GM23338 (cell line): ENCODE measurements around the gene MPPE1. TPM values are rescaled to one million over a fixed set of nuclear protein-coding genes. Genes with fewer than 3 reads are reported as not detected.
A peak's percentile ranks its signal among the peaks of the same experiment; 100 is the strongest.

Experiments used
- ATAC-seq: fragments of 200-7000 bp; cut with Tn5 transposase; 3 replicates; pipeline ENCODE4 v1.9.1; 2020
- DNase-seq: peaks from one replicate; pipeline ENCODE4 v3.0.0-alpha.2; 2015; ENCODE audit warnings: low spot score
- H2AFZ ChIP-seq: fragments of 200-600 bp; sonication (generic); 2 replicates; pipeline ENCODE4 v1.8.0; 2016; ENCODE audit warnings: antibody characterized with exemption, mild to moderate bottlenecking, moderate library complexity
- H3F3A ChIP-seq: fragments of 200-600 bp; sonication (generic); replicated peaks from 2 replicates; pipeline ENCODE4 v1.8.0; 2017; ENCODE audit warnings: antibody characterized with exemption, mixed run types, low read depth
- H3K27ac ChIP-seq: fragments of 200-600 bp; sonication (generic); 2 replicates; pipeline ENCODE4 v1.6.1; 2016; ENCODE audit warnings: low read depth
- H3K27me3 ChIP-seq: fragments of 200-600 bp; sonication (generic); 2 replicates; pipeline ENCODE4 v1.8.0; 2016; ENCODE audit warnings: mild to moderate bottlenecking, mixed run types, moderate library complexity; ENCODE audit not compliant: insufficient read depth
- H3K36me3 ChIP-seq: fragments of 200-600 bp; sonication (generic); 2 replicates; pipeline ENCODE4 v1.8.0; 2016; ENCODE audit warnings: mild to moderate bottlenecking; ENCODE audit not compliant: insufficient read depth
- H3K4me1 ChIP-seq: fragments of 200-600 bp; sonication (generic); 2 replicates; pipeline ENCODE4 v1.8.0; 2016; ENCODE audit warnings: mild to moderate bottlenecking, moderate library complexity; ENCODE audit not compliant: insufficient read depth
- H3K4me2 ChIP-seq: fragments of 200-600 bp; sonication (generic); 2 replicates; pipeline ENCODE4 v1.7.1; 2017; ENCODE audit warnings: mixed run types
- H3K4me3 ChIP-seq: fragments of 200-600 bp; sonication (generic); 2 replicates; pipeline ENCODE4 v1.6.1; 2016; ENCODE audit warnings: mixed run types
- H3K79me2 ChIP-seq: fragments of 200-600 bp; sonication (generic); replicated peaks from 2 replicates; pipeline ENCODE4 v1.8.0; 2017; ENCODE audit warnings: mild to moderate bottlenecking; ENCODE audit not compliant: insufficient read depth
- H3K9me2 ChIP-seq: fragments of 200-600 bp; sonication (generic); 2 replicates; pipeline ENCODE4 v1.8.0; 2017; ENCODE audit not compliant: insufficient read depth
- H4K20me1 ChIP-seq: fragments of 200-600 bp; sonication (generic); replicated peaks from 2 replicates; pipeline ENCODE4 v1.8.0; 2017; ENCODE audit warnings: mild to moderate bottlenecking; ENCODE audit not compliant: insufficient read depth
- H3K27ac Mint-ChIP-seq: 2 replicates; pipeline ENCODE4 v1.8.0; 2020; ENCODE audit warnings: inconsistent platforms, mild to moderate bottlenecking, moderate library complexity, mixed read lengths
- H3K27me3 Mint-ChIP-seq: 3 replicates; pipeline ENCODE4 v1.8.0; 2022; ENCODE audit warnings: low read depth, mild to moderate bottlenecking, moderate library complexity, mixed read lengths, inconsistent platforms; ENCODE audit not compliant: insufficient read depth, poor library complexity
- H3K36me3 Mint-ChIP-seq: 3 replicates; pipeline ENCODE4 v1.8.0; 2021; ENCODE audit warnings: low read depth, mild to moderate bottlenecking, inconsistent platforms, moderate library complexity, mixed read lengths
- H3K4me1 Mint-ChIP-seq: 3 replicates; pipeline ENCODE4 v1.8.0; 2020; ENCODE audit warnings: mild to moderate bottlenecking, inconsistent platforms, mixed read lengths
- H3K4me3 Mint-ChIP-seq: 3 replicates; pipeline ENCODE4 v1.8.0; 2021; ENCODE audit warnings: moderate library complexity, mild to moderate bottlenecking, inconsistent platforms, mixed read lengths
- H3K9me3 Mint-ChIP-seq: 3 replicates; pipeline ENCODE4 v1.8.0; 2020; ENCODE audit warnings: moderate library complexity, mild to moderate bottlenecking, inconsistent platforms, mixed read lengths
- CREB1 ChIP-seq: fragments of 250-450 bp; sonication (Bioruptor Pico); IDR thresholded peaks from 2 replicates; pipeline ENCODE4 v1.5.0; 2020; ENCODE audit warnings: low read depth, mild to moderate bottlenecking, moderate library complexity
- CTCF ChIP-seq, 2 experiments: fragments of 200-600 bp in 1 of 2; sonication (generic) in 1 of 2; conservative IDR thresholded peaks; 2 replicates each; pipeline versions ENCODE4 v1.5.1 to v1.6.1; 2016 to 2017; ENCODE audit warnings: antibody characterized with exemption in 2 of 2, low read depth in 2 of 2, mild to moderate bottlenecking in 2 of 2, moderate library complexity in 1 of 2
- ETS1 ChIP-seq: IDR thresholded peaks from 2 replicates; pipeline ENCODE4 v1.6.1; 2016; ENCODE audit warnings: antibody characterized with exemption
- EZH2 ChIP-seq: fragments of 200-600 bp; sonication (generic); IDR thresholded peaks from one replicate; pipeline ENCODE4 v1.8.0; 2017; ENCODE audit warnings: antibody characterized with exemption, mild to moderate bottlenecking, low read depth; ENCODE audit not compliant: unreplicated experiment
- POLR2AphosphoS5 ChIP-seq: IDR thresholded peaks from 2 replicates; pipeline ENCODE4 v1.6.1; 2016; ENCODE audit warnings: antibody characterized with exemption, low read depth
- ZNF331 ChIP-seq: fragments of 250-450 bp; sonication (Bioruptor Pico); IDR thresholded peaks from 2 replicates; pipeline ENCODE4 v1.5.0; 2020; ENCODE audit warnings: low read depth, mild to moderate bottlenecking, moderate library complexity
- polyA plus RNA-seq: library from polyadenylated mRNA; unstranded; fragments of >200 nt; fragmentation: Nextera tagmentation; extraction: Ambion mirVana; gene quantifications from 2 replicates; pipeline ENCODE4 v1.2.1, GENCODE V29; 2016
- total RNA-seq: library from RNA; depleted of rRNA; stranded (reverse); fragments of >200 nt; shearing (Covaris generic); gene quantifications from 2 replicates; pipeline ENCODE4 v1.2.3, GENCODE V29; 2014

The MPPE1 gene
- total and polyA plus RNA-seq, 2 experiments from 2014 or later: 18.8 to 24.6 TPM

- DNase-seq (peak; percentile 99), ATAC-seq (peak; percentile 94)
- H3K9me3 Mint-ChIP-seq: no peaks in the 10 kb centered on the region; the same call in 2 of the 3 replicates
- Histone ChIP-seq H3K79me2 (peaks cover 31% of the 10 kb centered on the region), H3K27ac (peak within 1 kb of the TSS; percentile 98), H3K9me2 (no peaks in the 10 kb centered on the region), H3K27me3 (no peaks in the 10 kb centered on the region), H4K20me1 (no peaks in the 10 kb centered on the region), H3F3A (no peaks in the 10 kb centered on the region; the same call in 1 of the 2 replicates), H3K4me3 (peak within 1 kb of the TSS; percentile 100), H3K36me3 (no peaks in the 10 kb centered on the region), H2AFZ (peak within 1 kb of the TSS; percentile 29; the same call in 1 of the 2 replicates), H3K4me2 (peak within 1 kb of the TSS; percentile 88), H3K4me1 (no peaks in the 10 kb centered on the region; the same call in 1 of the 2 replicates)
- peak; percentile 99 for TF ChIP-seq CREB1 (CRISPR knock-in tag)
- peak; percentile 81 for TF ChIP-seq POLR2AphosphoS5
- TF ChIP-seq ETS1: peak; percentile 80
- TF ChIP-seq EZH2: no peak
- no peak for TF ChIP-seq ZNF331 (CRISPR knock-in tag)
- H3K36me3 Mint-ChIP-seq: no peaks in the 10 kb centered on the region
- peak within 1 kb of the TSS; percentile 100 for H3K4me3 Mint-ChIP-seq
- H3K27me3 Mint-ChIP-seq: peaks cover 10% of the 10 kb centered on the region
- peak within 1 kb of the TSS; percentile 99 for H3K27ac Mint-ChIP-seq
- peaks cover 13% of the 10 kb centered on the region; the same call in 2 of the 3 replicates for H3K4me1 Mint-ChIP-seq
Measured at GRCh38 chr18:11851146-11851805, 56.8 kb downstream of the MPPE1 start, which contains the start of gene CHMP1B. Gene CHMP1B, plus strand, starts transcription at chr18:11851413. Its CDS starts 99 bp downstream, at chr18:11851512.

GRCh38 chr18:11850821-11851145 lies 57.3 kb downstream of the MPPE1 start:
- ATAC-seq: peak; percentile 16
- H2AFZ ChIP-seq: no peak overlapping the region
- H3K27ac ChIP-seq: peak overlapping the region; percentile 24; the same call in 1 of the 2 replicates

More at GRCh38 chr18:11850821-11851145, 57.3 kb downstream of the MPPE1 start:
- Histone ChIP-seq H3K27me3 (no peaks in the 10 kb centered on the region), H4K20me1 (no peaks in the 10 kb centered on the region), H3F3A (no peaks in the 10 kb centered on the region; the same call in 1 of the 2 replicates), H3K9me2 (no peaks in the 10 kb centered on the region), H3K4me2 (peak overlapping the region; percentile 88), H3K4me3 (peak overlapping the region; percentile 100), H3K79me2 (peaks cover 31% of the 10 kb centered on the region), H3K36me3 (no peaks in the 10 kb centered on the region), H3K4me1 (no peaks in the 10 kb centered on the region; the same call in 1 of the 2 replicates)
- Mint-ChIP-seq H3K36me3 (no peaks in the 10 kb centered on the region), H3K27ac (peak overlapping the region; percentile 97), H3K9me3 (no peaks in the 10 kb centered on the region; the same call in 2 of the 3 replicates), H3K4me1 (peaks cover 13% of the 10 kb centered on the region; the same call in 2 of the 3 replicates), H3K4me3 (peak overlapping the region; percentile 100), H3K27me3 (peaks cover 10% of the 10 kb centered on the region)
- DNase-seq: peak; percentile 48
- no peak for TF ChIP-seq CTCF (conservative IDR thresholded peaks at IDR 0.05; ENCODE audit: low read depth in 2 of 2)
